HG02885 (cell line): Measurements from ENCODE around the gene PIAS1.
A peak's percentile ranks its signal among the peaks of the same experiment; 100 is the strongest.
"Not testable (repeated sequence)": the region's sequence is repeated elsewhere in the genome, so short reads cannot be mapped to it uniquely, and the experiment has no call there.

Experiments
- ATAC-seq: cut with Tn5 transposase; IDR thresholded peaks from one replicate; pipeline ENCODE4 v1.9.1; 2021; ENCODE audit warnings: mild to moderate bottlenecking; ENCODE audit not compliant: unreplicated experiment, poor library complexity

PIAS1 gene

DNA sequence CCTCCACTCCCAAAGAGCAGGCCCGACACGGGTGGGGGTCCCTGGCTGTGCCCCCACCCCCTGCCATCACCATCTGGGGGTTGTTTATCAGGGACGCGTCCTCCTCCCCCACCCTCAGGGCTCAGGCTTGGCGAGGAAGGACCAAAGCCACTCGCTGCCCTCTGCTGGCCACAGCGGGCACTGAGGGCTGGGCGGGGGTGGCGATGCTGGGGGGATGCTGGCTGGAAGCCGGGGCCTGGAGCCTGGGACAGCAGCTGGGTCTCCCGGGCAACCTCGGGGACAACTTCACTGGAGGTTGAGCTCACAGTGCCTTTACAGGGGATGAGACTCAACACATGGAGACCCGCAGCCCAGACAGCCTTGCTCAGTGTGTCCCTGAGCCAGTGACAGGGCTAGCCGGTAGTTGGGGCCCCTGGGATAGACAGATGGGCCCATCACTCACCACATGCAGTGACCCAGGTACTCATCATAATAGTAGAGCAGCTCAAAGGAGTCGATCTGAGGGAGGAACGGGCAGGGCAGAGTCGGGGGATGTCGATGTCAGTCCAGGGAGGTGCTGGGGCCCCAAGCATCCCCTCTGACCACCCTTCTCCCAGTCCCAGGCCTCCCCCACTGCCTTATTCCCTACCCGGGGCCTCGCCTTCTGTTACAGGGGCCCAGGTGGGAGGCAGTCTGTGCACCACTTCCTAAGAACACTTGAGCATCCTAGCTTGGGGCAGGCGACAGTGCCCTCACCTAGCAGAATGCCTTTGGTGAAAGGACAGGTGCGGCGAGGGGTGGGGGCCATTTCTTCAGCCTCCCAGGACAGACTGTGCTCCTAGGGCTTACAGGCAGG, 156.9 kb downstream of the PIAS1 start:
- peak; percentile 47 for ATAC-seq

DNA sequence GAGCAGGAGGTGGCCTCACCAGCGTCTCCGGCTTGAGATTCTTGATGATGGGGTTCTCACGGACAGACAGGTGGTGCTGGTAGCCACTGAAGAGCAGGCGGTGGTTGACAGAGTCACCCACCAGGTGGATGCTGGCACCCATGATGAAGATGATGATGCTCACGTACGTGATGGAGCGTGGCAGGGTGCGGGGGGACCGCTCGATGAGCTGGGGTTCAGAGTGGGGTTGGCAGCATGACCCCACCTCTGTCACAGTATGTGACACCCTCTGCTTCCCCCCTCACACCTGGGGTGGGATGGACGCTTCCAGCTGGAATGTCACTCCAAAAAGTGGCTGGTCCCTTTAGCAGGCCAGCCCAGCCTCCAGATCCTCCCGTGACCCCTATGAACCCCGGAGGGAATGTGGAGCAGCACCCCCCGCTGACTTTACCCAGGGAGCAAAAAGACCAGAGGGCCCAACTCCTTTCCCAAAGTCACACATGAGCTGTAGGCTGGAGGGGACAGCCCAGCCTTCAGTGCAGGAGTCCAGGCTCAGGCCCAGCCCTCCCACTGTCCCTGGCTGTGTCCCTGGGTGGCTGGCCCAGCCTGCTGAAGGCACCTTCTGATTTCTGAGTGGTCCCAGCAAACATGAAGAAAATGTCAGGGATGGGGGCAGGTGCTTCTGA, 157.7 kb downstream of the PIAS1 start:
- no peak for ATAC-seq

DNA sequence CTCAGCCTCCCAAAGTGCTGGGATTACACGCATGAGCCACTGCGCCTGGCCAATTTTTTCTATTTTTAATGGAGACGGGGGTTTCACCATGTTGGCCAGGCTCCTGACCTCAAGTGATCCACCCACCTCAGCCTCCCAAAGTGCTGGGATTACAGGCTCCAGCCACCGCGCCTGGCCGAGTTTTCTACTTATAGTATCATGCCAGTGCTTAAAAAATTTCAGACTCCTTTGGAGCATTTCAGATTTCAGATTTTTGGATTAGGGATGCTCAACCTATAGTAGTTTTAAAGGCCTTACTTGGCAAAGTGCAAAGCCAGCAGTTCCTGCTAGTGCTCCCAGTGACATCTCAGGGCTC, 159.4 kb downstream of the PIAS1 start:
- not testable (repeated sequence) for ATAC-seq

DNA sequence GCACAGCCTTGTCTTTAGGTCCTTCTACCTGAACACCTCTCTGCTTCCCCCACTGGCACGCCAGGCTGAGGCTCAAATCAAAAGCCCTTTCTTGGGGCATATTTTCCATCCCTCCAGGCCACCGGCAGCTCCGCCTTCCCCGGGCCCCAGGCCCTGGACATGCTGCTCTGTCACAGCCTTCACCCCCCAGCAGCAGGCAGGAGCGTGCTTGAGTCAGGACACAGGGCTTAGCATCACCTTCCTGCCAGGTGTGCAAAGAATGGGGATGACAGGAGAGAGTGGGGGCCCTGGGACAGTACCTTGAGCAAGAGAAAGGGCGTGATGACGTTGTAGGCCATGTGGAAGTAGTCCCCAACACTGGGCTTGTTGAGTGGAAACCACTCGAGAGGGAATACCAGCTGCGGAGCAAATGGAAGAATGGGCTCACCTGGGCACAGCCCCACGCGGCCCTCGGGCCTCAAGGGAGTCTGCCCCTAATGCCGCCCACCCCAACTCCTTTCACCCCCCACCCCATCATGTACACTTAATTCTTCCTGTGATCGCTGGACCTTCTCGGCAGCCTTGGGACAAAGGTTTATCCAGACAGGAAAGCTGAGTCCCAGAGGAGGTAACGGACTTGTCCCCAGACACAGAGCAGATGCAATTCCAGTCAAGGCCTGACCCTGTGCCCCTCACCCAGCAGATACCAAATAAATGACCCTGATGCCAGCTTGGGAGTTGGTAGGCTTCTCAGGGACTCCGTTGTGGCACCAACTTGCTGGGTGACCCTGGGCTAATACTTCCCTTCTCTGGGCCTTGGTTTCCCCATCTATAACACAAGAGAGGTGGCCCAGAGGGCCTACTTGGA, 160.1 kb downstream of the PIAS1 start:
- ATAC-seq: no peak

GRCh38 chr15:68214838-68215254, 160.7 kb downstream of the PIAS1 start:
- ATAC-seq: no peak

DNA sequence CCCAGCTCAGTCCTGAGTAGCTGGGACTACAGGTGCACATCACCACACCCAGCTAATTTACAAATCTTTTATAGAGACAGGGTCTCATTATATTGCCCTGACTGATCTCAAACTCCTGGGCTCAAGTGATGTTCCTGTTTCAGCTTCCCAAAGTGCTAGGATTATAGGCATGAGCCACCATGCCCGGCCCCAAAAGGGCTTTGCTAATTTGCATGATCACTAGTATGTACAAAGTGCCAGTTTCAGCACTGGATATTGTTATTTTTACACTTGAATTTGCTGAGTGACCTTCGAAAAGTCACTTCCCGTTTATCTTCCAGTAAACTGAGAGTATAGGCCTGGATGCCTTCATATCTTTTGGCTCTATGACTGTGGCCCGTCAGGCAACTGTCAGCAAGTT, 163.2 kb downstream of the PIAS1 start:
- ATAC-seq: no peak

DNA sequence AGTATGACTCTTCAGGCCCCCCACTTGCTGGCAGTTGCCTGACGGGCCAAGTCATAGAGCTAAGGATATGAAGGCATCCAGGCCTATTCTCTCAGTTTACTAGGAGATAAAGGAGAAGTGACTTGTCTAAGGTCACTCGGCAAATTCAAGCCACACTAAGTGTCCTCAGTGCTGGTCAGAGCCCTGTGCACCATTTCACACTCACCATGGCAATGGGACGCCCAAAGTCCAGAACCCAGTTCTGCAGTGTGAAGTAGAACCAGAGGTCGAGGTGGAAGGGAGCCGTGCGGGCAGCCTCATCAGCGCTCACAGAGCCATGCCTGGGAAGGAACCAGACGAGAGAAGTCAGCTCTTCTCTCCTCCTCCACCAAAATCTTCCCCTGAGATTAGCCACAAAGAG, 164.2 kb downstream of the PIAS1 start:
- ATAC-seq: no peak

GRCh38 chr15:68218847-68219798, 165.0 kb downstream of the PIAS1 start:
- ATAC-seq: no peak

DNA sequence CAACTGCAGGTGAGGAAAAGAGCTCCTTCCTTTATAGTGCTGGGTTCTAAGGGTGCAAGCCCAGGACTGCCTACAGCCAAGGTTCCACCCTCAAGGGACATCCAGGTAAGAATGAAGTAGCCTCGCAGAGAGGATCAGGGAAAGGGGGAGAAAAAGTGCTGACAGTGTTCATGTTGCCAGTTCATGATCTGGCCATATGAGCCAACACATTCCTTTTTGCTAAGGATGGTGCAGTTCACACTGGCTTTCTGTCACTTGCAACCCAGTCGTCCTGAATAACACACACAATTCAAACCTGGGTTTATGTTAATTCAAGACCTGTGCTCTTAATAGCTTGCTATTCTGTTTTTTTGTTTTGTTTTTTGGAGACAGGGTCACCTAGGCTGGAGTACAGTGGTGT, 166.4 kb downstream of the PIAS1 start:
- ATAC-seq: no peak

DNA sequence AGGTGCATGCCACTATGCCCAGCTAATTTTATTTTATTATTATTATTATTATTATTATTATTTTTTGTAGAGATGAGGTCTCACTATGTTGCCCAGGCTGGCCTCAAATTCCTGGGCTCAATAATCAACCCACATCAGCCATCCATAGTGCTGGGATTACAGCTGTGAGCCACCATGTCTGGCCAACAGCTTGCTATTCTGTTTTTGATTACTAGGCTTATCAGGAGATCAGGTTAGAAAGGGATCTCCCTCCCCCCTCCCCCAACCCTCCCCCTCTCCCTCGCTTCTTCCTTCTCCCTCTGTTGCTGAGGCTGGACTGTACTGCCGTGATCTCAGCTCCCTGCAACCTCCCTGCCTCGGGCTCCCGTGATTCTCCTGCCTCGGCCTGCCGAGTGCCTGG, 166.9 kb downstream of the PIAS1 start:
- ATAC-seq: no peak

GRCh38 chr15:68221530-68222431, 167.7 kb downstream of the PIAS1 start:
- ATAC-seq: not testable (repeated sequence)

DNA sequence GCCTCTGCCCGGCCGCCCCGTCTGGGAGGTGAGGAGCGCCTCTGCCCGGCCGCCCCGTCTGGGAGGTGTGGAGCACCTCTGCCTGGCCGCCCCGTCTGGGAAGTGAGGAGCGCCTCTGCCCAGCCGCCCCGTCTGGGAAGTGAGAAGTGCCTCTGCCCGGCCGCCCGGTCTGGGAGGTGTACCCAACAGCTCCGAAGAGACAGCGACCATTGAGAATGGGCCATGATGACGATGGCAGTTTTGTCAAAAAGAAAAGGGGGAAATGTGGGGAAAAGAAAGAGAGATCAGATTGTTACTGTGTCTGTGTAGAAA, 168.3 kb downstream of the PIAS1 start:
- ATAC-seq: not testable (repeated sequence)

- ATAC-seq: no peak
Measured at GRCh38 chr15:68223171-68223570, 169.1 kb downstream of the PIAS1 start.

- no peak for ATAC-seq
Measured at GRCh38 chr15:68224108-68224507, 170.0 kb downstream of the PIAS1 start.

- ATAC-seq: no peak
Measured at GRCh38 chr15:68224546-68225250, 170.6 kb downstream of the PIAS1 start.

- not testable (repeated sequence) for ATAC-seq
Measured at GRCh38 chr15:68225442-68225841, 171.3 kb downstream of the PIAS1 start.

DNA sequence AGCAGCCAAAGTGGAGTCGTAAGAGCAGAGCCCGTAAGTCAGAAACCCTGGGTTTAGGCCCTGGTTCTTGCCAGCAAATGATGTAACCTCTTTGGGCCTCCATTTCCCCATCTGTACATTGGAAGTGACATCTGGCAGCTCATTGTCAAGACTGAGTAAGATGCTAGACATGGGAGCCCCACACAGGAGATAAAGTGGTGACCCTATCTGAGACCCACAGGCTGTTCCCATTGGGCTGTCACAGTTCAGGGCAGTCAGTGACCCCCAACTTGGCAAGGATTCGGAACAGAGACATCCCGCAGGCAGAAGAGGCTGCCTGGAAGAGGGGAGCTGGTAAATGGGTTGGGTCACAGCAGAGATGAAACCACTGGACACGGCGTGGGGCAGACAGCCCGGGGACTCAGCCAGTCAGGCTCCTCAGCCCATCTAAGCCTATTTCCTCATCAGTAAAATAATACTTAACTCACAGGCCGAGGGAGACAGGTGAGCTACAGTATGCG, 173.6 kb downstream of the PIAS1 start:
- no peak for ATAC-seq
